Measurements from ENCODE around the gene GALNT13.

DNA sequence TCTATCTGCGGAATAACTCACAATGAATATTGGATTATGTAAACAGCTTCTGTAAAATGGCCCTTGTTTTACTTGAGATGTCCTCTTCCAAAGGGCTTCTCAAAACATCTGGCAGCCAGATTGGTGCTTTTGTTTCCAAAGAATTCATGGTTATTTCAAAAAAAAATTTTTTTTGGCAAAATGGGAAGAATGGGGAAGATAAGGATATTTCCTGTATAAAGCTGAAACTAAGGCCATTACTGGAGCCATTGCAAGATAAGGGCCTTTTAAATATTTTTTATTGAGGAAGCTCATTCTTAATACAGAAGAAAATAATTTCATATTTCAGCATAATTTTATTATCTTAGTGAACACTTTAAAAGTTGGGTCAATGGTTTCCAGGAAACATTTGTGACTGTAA lies 259.1 kb downstream of the GALNT13 start:
- TF ChIP-seq, protein P1, sequence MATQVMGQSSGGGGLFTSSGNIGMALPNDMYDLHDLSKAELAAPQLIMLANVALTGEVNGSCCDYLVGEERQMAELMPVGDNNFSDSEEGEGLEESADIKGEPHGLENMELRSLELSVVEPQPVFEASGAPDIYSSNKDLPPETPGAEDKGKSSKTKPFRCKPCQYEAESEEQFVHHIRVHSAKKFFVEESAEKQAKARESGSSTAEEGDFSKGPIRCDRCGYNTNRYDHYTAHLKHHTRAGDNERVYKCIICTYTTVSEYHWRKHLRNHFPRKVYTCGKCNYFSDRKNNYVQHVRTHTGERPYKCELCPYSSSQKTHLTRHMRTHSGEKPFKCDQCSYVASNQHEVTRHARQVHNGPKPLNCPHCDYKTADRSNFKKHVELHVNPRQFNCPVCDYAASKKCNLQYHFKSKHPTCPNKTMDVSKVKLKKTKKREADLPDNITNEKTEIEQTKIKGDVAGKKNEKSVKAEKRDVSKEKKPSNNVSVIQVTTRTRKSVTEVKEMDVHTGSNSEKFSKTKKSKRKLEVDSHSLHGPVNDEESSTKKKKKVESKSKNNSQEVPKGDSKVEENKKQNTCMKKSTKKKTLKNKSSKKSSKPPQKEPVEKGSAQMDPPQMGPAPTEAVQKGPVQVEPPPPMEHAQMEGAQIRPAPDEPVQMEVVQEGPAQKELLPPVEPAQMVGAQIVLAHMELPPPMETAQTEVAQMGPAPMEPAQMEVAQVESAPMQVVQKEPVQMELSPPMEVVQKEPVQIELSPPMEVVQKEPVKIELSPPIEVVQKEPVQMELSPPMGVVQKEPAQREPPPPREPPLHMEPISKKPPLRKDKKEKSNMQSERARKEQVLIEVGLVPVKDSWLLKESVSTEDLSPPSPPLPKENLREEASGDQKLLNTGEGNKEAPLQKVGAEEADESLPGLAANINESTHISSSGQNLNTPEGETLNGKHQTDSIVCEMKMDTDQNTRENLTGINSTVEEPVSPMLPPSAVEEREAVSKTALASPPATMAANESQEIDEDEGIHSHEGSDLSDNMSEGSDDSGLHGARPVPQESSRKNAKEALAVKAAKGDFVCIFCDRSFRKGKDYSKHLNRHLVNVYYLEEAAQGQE (IDR thresholded peaks at IDR 0.05; ENCODE audit: insufficient read depth in 1 of 2, low read depth in 2 of 2, low read length in 2 of 2) = no peak
- TF ChIP-seq POLR2AphosphoS5 (IDR thresholded peaks at IDR 0.05; ENCODE audit: low read depth, low read length) (no peak), FOXP2 (optimal IDR thresholded peaks at IDR 0.05; ENCODE audit: borderline replicate concordance, extremely low read depth, extremely low read length, insufficient read depth) (no peak), TAF1 (IDR thresholded peaks at IDR 0.05; ENCODE audit: borderline replicate concordance, insufficient read depth, low read length) (no peak)

Data from PFSK-1 (cell line).